OCI-LY7 (cell line): Measurements from ENCODE around the gene SART1.

ENCODE experiments used
- CTCF ChIP-seq: fragments of 200-600 bp; sonication (generic); conservative IDR thresholded peaks from 2 replicates; pipeline ENCODE4 v1.5.1; 2014; ENCODE audit warnings: mild to moderate bottlenecking, antibody characterized with exemption, low read length, moderate library complexity, mixed read lengths
- EZH2phosphoT487 ChIP-seq: fragments of 200-600 bp; sonication (generic); IDR thresholded peaks from 2 replicates; pipeline ENCODE4 v1.6.1; 2018; ENCODE audit warnings: low read depth, borderline replicate concordance, mild to moderate bottlenecking, mixed run types, antibody characterized with exemption, low read length, moderate library complexity, mixed read lengths

DNA sequence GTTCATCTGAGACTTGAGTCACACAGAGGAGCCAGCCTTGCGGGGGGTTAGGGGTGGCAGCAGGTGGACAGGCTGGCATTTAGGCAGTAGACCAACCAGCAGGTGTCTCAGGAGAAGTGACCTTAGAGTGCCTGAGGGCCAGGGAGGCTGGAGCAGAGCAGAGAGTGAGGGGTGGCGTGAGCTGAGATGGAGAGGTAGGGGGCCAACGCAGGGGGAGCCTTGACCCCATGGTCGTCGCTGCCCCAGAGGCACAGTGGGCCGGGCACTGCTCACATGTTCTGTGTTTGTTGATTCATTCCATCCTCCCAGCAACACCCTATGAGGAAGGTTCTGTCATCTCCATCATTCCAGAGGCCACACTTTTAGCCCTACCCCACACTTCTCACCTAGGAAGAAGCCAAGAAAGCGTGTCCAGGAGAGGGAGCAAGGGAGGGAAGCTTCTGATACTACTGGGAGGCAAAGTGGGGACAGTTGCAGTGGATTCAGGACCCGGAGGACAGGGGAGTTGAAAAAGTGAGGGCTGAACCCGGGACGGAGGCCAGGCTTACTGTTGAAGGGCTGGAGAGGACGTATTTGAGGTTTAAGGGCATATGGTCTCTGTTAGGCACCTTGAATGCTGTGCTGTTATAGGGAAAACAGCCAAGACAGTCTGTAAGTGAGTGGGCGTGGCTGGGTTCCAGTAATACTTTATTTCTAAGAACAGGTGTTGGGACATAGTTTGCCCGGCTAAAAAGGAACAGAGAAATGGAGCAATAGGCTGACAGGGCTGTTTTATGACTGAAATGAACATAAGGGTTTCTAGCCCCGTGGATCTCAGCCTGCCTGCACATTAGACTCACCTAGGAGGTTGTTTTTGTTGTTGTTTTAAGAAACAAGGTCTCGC lies 7.3 kb downstream of the SART1 start:
- TF ChIP-seq CTCF: no peak
- TF ChIP-seq EZH2phosphoT487: no peak
